ENCODE measurements around the gene CCL5.

The CCL5 gene

DNA sequence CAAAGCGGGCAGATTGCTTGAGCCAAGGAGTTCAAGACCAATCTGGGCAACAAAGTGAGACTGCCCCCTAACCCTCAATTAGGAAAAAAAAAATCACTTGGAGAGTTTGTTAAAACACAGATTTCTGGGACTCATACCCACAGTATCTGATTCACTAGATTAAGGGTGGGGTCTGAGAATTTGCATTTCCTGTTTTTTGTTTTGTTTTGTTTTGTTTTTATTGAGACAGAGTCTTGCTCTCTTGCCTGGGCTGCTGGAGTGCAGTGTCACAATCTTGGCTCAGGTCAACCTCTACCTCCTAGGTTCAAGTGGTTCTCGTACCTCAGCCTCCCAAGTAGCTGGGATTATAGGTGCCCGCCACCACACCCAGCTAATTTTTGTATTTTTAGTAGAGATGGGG, 12.6 kb downstream of the CCL5 start:
- no peak for DNase-seq (ENCODE audit: low read depth)

GRCh38 chr17:35866341-35866950, 13.7 kb downstream of the CCL5 start:
- no peak for DNase-seq (ENCODE audit: low read depth)

- no peak for DNase-seq (ENCODE audit: low read depth)
These were observed 14.5 kb downstream of the CCL5 start for GRCh38 chr17:35865412-35866340.

- DNase-seq (ENCODE audit: low read depth) = no peak
These were observed 15.3 kb downstream of the CCL5 start for GRCh38 chr17:35864853-35865252.

GRCh38 chr17:35856603-35857002, 23.6 kb downstream of the CCL5 start:
- DNase-seq (ENCODE audit: low read depth) = no peak

DNA sequence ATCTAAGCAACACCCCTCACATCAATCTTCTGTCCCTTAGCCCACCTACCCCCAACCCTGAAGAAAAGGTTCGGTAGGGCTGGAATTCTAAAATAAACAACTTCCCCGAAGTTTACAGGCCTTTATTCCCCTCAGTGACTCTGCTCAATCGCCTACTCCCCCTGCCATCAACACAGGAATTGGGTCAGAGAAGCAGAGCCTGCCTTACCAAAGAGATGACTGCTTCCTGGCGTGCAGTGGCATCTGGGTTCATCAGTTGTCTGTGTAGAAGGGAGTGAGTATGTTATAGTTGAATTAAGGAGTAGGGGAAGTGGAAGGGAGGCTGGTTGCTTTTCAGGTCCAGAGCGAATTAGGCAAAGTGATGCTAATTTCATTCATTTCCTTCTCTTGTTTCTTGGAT, 24.2 kb downstream of the CCL5 start:
- no peak for DNase-seq (ENCODE audit: low read depth)

DNA sequence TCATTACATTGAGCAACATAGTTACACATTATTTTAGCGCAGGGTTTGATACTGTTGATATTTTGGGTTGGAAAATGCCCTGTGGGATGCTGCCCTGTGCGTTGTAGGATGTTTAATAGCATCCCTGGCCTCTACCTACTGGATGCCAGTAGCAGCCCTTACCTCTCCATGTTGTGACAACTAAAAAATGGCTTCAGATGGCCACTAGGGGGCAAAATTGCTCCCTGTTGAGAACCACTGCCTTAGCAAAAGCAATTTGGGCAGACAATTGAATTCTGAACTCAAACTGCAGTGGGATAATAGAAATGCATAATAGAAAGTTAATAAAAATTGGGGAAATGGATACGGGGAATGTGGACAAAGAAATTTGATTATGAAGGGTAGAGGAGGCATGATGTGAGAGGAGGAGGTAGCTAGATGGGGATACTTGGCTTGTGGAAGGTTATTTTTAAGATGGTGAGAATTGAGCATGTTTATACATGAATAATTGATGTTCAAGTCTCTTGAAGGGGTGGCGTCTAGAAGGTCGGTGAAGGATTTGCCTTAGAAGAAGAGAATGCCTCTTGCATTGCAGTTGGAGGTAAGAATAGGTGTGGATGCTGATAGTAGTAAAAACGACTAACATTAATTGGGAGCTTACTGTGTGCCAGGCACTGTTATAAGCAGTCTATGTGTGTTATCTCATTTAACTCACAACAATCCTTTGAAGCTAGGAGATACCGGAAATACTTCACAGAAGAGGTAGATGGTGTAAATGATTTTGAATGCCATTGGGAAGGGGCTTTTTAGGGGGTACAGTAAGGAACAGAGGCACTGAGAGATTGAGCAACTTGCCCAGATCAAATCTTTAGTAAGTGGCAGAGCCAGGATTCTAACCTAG, 30.5 kb downstream of the CCL5 start:
- DNase-seq (ENCODE audit: low read depth) = peak; percentile 25

DNA sequence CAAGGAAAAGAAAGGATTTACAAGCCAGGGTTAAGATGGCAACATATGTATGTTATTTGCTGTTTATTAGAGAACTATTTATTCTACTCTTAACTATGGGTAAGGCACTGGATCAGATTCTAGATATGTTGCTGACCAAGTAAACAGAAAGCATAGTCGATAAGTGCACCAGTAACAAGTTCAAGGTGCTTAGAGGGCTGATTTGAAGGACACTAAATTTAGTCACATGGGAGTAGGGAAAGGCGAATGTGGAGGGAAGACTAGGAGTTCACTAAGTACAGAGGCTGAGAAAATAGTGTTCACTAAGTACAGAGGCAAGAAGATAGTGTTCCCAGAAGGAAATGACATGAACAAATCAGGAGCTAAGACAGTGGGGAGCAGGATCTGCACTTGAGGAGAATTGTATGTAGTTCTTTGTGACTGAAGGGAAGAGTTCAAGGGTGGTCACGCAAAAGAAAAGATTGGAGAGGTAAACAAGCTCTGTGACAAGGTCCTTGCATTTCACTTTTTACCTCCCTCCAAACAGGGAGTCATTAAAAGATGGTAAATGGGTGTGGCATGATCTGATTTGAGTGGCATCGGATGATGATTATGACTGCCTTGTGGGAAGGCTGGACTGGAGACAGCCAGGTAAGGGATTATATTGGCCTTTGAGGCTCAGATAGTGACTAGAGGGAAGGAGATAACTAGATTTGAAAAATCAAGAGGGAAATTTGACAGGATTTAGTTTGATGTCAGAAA, 32.4 kb downstream of the CCL5 start:
- no peak for DNase-seq (ENCODE audit: low read depth)

DNA sequence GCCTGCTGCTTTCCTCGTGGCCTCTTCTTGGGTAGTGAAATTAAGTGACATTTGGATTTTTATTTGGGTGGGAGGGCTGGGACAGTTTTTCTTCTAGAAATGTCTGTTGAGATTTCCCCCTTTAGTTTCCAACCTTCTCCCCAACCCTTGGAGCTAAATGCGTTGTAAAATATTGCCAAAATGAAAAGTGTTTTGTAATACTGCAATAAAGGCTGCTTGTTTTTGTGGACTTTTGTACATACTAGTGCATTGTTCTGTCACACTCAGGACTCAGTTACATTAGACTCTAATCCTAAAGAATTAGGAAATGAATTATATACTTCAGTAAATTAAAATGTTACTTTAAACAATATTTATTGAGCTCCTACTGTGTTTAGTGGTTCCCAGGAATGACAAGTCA, 33.2 kb downstream of the CCL5 start:
- no peak for DNase-seq (ENCODE audit: low read depth)

DNA sequence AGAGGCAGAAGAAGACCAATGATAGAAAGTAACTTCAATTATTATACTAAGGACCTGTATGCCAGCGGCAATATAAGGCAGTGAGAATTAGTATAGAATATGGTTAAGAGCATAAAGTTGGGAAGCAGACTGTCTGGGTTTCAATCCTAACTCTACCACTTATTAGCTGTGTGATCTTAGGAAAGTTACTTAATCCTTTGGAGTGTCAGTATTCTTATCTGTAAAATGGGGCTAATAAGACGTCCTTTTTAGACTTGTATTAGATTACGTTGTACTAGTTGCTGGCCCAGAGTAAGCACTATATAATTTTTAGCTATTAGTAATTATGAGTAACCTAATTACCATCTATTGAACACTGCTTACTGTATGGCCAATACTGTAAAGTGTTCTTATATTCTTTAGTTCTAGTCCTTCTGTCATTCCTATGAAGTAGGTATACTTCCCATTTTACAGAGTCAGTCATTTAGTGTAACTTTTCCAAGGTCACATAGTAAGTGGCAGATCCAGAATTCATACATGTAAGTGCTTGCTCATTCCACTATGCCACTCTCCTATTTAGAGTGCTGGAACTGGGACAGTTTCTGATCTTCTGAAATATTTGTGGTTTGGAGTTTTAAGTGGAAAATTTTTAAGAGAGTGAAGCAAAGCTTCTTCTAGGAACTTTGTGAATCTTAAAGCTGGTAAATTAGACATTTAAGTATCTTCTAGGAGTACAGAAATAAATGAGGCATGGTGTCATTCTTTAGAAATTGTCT, 33.9 kb downstream of the CCL5 start:
- no peak for DNase-seq (ENCODE audit: low read depth)

DNA sequence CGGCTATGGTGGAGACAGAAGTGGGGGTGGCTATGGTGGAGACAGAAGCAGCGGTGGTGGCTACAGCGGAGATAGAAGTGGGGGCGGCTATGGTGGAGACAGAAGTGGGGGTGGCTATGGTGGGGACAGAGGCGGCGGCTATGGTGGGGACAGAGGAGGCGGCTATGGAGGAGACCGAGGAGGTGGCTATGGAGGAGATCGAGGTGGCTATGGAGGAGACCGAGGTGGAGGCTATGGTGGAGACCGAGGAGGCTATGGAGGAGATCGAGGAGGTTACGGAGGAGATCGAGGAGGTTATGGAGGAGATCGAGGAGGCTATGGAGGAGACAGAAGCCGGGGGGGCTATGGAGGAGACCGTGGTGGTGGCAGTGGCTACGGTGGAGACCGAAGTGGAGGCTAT, 35.6 kb downstream of the CCL5 start:
- no peak for DNase-seq (ENCODE audit: low read depth)

- DNase-seq (ENCODE audit: low read depth) = no peak
These were observed 36.5 kb downstream of the CCL5 start for GRCh38 chr17:35843698-35844097.

DNA sequence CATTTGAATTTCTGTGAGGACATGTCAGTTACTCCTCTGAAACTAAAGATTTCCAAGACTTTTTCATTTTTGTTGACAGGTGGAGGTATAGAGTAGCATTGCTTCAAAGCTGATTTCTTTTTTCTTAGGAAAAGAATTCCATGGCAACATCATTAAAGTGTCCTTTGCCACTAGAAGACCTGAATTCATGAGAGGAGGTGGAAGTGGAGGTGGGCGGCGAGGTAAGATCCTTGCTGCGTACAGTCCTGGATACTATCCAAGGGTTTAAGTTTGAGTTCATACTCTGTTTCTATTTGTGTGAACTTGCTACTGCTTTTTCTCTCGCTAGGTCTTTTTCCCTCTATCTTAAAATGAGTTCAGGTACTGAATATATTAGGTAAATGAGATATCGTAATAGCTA, 37.9 kb downstream of the CCL5 start:
- no peak for DNase-seq (ENCODE audit: low read depth)

DNA sequence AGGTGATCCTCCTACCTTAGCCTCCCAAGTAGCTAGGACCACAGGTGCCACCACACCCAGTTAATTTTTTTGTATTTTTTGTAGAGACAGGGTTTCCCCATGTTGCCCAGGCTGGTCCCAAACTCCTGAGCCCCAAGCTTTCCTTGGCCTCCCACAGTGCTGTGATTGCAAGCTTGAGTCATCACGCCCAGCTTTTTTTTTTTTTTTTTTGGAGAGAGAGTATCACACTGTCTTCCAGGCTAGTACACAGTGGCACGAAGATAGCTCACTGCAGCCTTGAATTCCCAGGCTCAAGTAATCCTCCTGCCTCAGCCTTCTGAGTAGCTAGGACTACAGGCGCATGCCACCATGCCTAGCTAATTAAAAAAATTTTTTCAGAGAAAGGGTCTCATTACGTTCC, 38.7 kb downstream of the CCL5 start:
- DNase-seq (ENCODE audit: low read depth) = no peak

- no peak for DNase-seq (ENCODE audit: low read depth)
These were observed 39.1 kb downstream of the CCL5 start for GRCh38 chr17:35841101-35841500.

- no peak for DNase-seq (ENCODE audit: low read depth)
These were observed 55.0 kb downstream of the CCL5 start for GRCh38 chr17:35825206-35825605.
